BE2C (cell line): ENCODE results near the gene SLC6A9.

ENCODE experiments used
- DNase-seq: peaks from one replicate; pipeline ENCODE4 v3.0.0-alpha.2; 2020
- H3K27me3 ChIP-seq: fragments of 250-450 bp; sonication (Bioruptor Pico); 2 replicates; pipeline ENCODE4 v1.5.1; 2020; ENCODE audit warnings: mild to moderate bottlenecking
- H3K36me3 ChIP-seq: fragments of 250-450 bp; sonication (Bioruptor Pico); 2 replicates; pipeline ENCODE4 v1.5.1; 2020; ENCODE audit warnings: mild to moderate bottlenecking
- H3K4me1 ChIP-seq: fragments of 250-450 bp; sonication (Bioruptor Pico); 2 replicates; pipeline ENCODE4 v1.5.1; 2020
- H3K4me3 ChIP-seq: 2 replicates; pipeline ENCODE4 v1.5.1; 2011; ENCODE audit warnings: low read depth, low read length
- H3K9me3 ChIP-seq: fragments of 250-450 bp; sonication (Bioruptor Pico); 2 replicates; pipeline ENCODE4 v1.5.1; 2020
- TF ChIP-seq, protein P1 (sequence below): IDR thresholded peaks from 2 replicates; pipeline ENCODE4 v1.5.1; 2012; ENCODE audit warnings: mild to moderate bottlenecking, low read depth, low read length

SLC6A9 gene

DNA sequence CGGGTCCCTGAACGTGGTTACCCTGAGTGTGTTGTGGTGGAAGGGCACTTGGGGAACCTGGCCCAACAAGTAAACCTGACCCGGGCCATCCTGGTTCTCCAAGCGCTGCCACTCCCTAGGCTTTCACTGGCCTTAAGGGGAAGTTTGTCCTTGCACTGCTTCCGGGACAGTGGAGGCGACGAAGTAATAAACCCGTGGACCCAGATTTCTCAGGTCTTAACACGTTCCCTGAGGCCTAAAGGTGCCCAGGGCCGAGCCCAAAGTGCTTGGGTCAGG lies 40.1 kb downstream of the SLC6A9 start:
- Histone ChIP-seq H3K27me3 (no peaks in the 10 kb centered on the region), H3K4me1 (peaks cover 11% of the 10 kb centered on the region; the same call in 1 of the 2 replicates), H3K4me3 (peak overlapping the region; percentile 57), H3K9me3 (no peaks in the 10 kb centered on the region), H3K36me3 (no peaks in the 10 kb centered on the region)
- DNase-seq: no peak
- TF ChIP-seq, protein P1, sequence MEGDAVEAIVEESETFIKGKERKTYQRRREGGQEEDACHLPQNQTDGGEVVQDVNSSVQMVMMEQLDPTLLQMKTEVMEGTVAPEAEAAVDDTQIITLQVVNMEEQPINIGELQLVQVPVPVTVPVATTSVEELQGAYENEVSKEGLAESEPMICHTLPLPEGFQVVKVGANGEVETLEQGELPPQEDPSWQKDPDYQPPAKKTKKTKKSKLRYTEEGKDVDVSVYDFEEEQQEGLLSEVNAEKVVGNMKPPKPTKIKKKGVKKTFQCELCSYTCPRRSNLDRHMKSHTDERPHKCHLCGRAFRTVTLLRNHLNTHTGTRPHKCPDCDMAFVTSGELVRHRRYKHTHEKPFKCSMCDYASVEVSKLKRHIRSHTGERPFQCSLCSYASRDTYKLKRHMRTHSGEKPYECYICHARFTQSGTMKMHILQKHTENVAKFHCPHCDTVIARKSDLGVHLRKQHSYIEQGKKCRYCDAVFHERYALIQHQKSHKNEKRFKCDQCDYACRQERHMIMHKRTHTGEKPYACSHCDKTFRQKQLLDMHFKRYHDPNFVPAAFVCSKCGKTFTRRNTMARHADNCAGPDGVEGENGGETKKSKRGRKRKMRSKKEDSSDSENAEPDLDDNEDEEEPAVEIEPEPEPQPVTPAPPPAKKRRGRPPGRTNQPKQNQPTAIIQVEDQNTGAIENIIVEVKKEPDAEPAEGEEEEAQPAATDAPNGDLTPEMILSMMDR: no peak

DNA sequence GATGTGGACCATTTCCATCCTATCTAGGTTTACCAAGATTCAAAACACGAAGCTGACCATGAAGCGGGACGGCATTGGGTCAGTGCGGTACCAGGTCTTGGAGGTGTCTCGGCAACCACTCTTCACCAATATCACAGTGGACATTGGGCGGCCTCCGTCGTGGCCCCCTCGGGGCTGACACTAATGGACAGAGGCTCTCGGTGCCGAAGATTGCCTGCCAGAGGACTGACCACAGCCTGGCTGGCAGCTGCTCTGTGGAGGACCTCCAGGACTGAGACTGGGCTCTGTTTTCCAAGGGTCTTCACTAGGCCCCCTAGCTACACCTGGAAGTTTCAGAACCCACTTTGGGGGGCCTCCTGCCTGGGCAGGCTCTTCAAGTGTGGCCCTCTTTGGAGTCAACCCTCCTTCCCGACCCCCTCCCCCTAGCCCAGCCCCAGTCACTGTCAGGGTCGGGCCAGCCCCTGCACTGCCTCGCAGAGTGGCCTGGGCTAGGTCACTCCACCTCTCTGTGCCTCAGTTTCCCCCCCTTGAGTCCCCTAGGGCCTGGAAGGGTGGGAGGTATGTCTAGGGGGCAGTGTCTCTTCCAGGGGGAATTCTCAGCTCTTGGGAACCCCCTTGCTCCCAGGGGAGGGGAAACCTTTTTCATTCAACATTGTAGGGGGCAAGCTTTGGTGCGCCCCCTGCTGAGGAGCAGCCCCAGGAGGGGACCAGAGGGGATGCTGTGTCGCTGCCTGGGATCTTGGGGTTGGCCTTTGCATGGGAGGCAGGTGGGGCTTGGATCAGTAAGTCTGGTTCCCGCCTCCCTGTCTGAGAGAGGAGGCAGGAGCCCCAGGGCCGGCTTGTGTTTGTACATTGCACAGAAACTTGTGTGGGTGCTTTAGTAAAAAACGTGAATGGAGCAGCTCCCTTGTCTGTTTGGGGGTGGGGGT lies 40.7 kb downstream of the SLC6A9 start:
- H3K9me3 ChIP-seq: no peaks in the 10 kb centered on the region
- TF ChIP-seq, protein P1: no peak
- DNase-seq: no peak
- peak overlapping the region; percentile 57 for H3K4me3 ChIP-seq
- H3K4me1 ChIP-seq: peaks cover 6% of the 10 kb centered on the region; the same call in 1 of the 2 replicates
- no peaks in the 10 kb centered on the region for H3K36me3 ChIP-seq
- H3K27me3 ChIP-seq: no peaks in the 10 kb centered on the region

DNA sequence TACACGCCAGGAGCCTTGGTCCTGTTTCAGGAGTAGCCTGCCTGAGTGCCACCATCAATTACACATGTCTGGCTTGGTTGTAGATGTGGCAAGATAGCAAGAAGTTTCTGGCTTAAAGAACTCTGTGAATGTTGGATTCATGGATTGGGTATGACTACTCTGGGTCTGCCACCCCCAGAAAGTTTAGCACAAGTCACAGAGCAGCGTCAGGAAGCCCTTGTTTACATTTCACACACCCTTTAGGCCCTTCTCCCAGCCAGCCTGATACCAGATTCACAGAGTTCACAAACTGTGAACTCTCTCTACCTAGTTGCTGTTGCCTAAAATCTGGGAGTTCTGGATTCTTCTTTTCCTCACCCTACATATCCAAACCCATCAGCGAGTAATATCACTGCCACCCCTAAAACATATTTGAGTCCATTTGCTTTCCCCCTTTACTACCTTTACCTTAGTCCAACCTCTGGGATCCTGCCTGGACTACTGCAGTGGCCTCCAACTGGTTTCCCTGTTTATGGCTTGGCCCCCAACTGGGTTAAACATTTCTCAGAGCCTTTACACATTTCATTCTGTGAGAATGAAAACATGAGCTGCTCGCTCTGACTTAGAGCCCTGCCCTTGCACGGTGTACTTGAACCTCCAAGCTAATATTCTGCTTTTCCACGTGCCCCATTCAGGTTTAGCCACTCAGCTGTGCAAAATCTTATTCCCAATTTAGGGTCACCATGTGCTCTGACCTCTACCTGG lies 43.9 kb downstream of the SLC6A9 start:
- Histone ChIP-seq H3K36me3 (no peaks in the 10 kb centered on the region), H3K4me1 (no peaks in the 10 kb centered on the region), H3K4me3 (no peak overlapping the region), H3K9me3 (no peaks in the 10 kb centered on the region), H3K27me3 (no peaks in the 10 kb centered on the region)
- no peak for DNase-seq
- TF ChIP-seq, protein P1: no peak

DNA sequence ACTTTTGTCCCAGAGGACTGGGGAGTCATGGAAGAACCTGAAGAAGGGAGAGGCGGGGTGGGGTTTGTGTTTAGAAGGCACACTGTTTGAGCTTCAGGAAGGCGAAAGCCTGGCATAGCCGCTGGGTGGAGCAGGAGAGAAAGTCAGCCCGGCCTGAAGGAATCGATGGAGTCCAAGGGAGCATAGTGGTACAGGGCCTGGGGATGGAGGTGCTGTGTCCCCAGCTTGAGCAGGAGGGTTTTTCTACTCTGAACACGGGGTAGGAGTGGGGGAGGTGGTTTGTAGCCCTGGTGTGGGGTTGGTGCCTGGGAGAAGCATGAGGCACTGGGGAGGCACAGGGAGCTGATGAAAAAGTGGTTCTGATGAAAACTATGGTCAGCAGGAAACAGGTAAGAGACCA lies 44.5 kb downstream of the SLC6A9 start:
- TF ChIP-seq, protein P1: peak; percentile 29; the same call in 1 of the 2 replicates
- no peaks in the 10 kb centered on the region for H3K27me3 ChIP-seq
- no peak overlapping the region for H3K4me3 ChIP-seq
- no peaks in the 10 kb centered on the region for H3K4me1 ChIP-seq
- DNase-seq: no peak
- H3K9me3 ChIP-seq: no peaks in the 10 kb centered on the region
- no peaks in the 10 kb centered on the region for H3K36me3 ChIP-seq

DNA sequence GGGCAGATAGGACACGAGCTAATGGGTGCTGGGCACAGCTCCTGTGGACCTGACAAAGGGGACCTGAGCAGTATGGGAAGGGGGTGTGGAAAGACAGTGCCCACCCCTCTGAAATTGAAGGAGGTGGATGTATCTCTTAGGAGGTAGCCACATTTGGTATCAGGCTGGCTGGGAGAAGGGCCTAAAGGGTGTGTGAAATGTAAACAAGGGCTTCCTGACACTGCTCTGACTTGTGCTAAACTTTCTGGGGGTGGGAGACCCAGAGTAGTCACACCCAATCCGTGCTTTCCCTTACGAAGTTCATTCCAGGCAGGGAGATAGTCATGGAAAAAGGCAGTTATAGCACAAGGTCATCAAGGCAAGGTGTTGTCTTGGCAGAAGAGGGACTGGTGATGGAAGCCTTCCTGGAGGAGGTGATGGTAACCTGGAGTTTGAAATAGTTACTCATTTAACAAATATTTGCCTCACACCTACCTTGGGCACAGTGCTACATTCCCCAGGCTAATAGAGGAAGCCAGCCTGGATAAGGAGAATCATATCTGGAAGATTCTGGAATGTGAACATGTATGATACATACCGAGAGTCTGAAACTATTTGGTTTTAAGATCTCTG lies 45.2 kb downstream of the SLC6A9 start:
- TF ChIP-seq, protein P1: no peak

More for the DNA sequence above, 45.2 kb downstream of the SLC6A9 start:
- no peaks in the 10 kb centered on the region for H3K9me3 ChIP-seq
- H3K36me3 ChIP-seq: no peaks in the 10 kb centered on the region
- H3K27me3 ChIP-seq: no peaks in the 10 kb centered on the region
- no peaks in the 10 kb centered on the region for H3K4me1 ChIP-seq
- H3K4me3 ChIP-seq: no peak overlapping the region
- no peak for DNase-seq
